Measurements from ENCODE around the gene TIAM1.

- TF ChIP-seq, protein P1, sequence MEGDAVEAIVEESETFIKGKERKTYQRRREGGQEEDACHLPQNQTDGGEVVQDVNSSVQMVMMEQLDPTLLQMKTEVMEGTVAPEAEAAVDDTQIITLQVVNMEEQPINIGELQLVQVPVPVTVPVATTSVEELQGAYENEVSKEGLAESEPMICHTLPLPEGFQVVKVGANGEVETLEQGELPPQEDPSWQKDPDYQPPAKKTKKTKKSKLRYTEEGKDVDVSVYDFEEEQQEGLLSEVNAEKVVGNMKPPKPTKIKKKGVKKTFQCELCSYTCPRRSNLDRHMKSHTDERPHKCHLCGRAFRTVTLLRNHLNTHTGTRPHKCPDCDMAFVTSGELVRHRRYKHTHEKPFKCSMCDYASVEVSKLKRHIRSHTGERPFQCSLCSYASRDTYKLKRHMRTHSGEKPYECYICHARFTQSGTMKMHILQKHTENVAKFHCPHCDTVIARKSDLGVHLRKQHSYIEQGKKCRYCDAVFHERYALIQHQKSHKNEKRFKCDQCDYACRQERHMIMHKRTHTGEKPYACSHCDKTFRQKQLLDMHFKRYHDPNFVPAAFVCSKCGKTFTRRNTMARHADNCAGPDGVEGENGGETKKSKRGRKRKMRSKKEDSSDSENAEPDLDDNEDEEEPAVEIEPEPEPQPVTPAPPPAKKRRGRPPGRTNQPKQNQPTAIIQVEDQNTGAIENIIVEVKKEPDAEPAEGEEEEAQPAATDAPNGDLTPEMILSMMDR (conservative IDR thresholded peaks at IDR 0.05) = no peak
- TF ChIP-seq EZH2 (IDR thresholded peaks at IDR 0.05; ENCODE audit: low read depth) = no peak
Measured at GRCh38 chr21:31334648-31335121, 9.4 kb downstream of the TIAM1 start.

Data from PC-9 (cell line).